GM23338 (cell line): Measurements from ENCODE around the gene MLLT6. TPM values are rescaled to one million over a fixed set of nuclear protein-coding genes. Genes with fewer than 3 reads are reported as not detected.

Source experiments
- ATAC-seq: fragments of 200-7000 bp; cut with Tn5 transposase; 3 replicates; pipeline ENCODE4 v1.9.1; 2020
- DNase-seq: peaks from one replicate; pipeline ENCODE4 v3.0.0-alpha.2; 2015; ENCODE audit warnings: low spot score
- H2AFZ ChIP-seq: fragments of 200-600 bp; sonication (generic); 2 replicates; pipeline ENCODE4 v1.8.0; 2016; ENCODE audit warnings: antibody characterized with exemption, mild to moderate bottlenecking, moderate library complexity
- H3F3A ChIP-seq: fragments of 200-600 bp; sonication (generic); replicated peaks from 2 replicates; pipeline ENCODE4 v1.8.0; 2017; ENCODE audit warnings: antibody characterized with exemption, mixed run types, low read depth
- H3K27ac ChIP-seq: fragments of 200-600 bp; sonication (generic); 2 replicates; pipeline ENCODE4 v1.6.1; 2016; ENCODE audit warnings: low read depth
- H3K27me3 ChIP-seq: fragments of 200-600 bp; sonication (generic); 2 replicates; pipeline ENCODE4 v1.8.0; 2016; ENCODE audit warnings: mild to moderate bottlenecking, mixed run types, moderate library complexity; ENCODE audit not compliant: insufficient read depth
- H3K36me3 ChIP-seq: fragments of 200-600 bp; sonication (generic); 2 replicates; pipeline ENCODE4 v1.8.0; 2016; ENCODE audit warnings: mild to moderate bottlenecking; ENCODE audit not compliant: insufficient read depth
- H3K4me1 ChIP-seq: fragments of 200-600 bp; sonication (generic); 2 replicates; pipeline ENCODE4 v1.8.0; 2016; ENCODE audit warnings: mild to moderate bottlenecking, moderate library complexity; ENCODE audit not compliant: insufficient read depth
- H3K4me2 ChIP-seq: fragments of 200-600 bp; sonication (generic); 2 replicates; pipeline ENCODE4 v1.7.1; 2017; ENCODE audit warnings: mixed run types
- H3K4me3 ChIP-seq: fragments of 200-600 bp; sonication (generic); 2 replicates; pipeline ENCODE4 v1.6.1; 2016; ENCODE audit warnings: mixed run types
- H3K79me2 ChIP-seq: fragments of 200-600 bp; sonication (generic); replicated peaks from 2 replicates; pipeline ENCODE4 v1.8.0; 2017; ENCODE audit warnings: mild to moderate bottlenecking; ENCODE audit not compliant: insufficient read depth
- H3K9me2 ChIP-seq: fragments of 200-600 bp; sonication (generic); 2 replicates; pipeline ENCODE4 v1.8.0; 2017; ENCODE audit not compliant: insufficient read depth
- H4K20me1 ChIP-seq: fragments of 200-600 bp; sonication (generic); replicated peaks from 2 replicates; pipeline ENCODE4 v1.8.0; 2017; ENCODE audit warnings: mild to moderate bottlenecking; ENCODE audit not compliant: insufficient read depth
- H3K27ac Mint-ChIP-seq: 2 replicates; pipeline ENCODE4 v1.8.0; 2020; ENCODE audit warnings: inconsistent platforms, mild to moderate bottlenecking, moderate library complexity, mixed read lengths
- H3K27me3 Mint-ChIP-seq: 3 replicates; pipeline ENCODE4 v1.8.0; 2022; ENCODE audit warnings: low read depth, mild to moderate bottlenecking, moderate library complexity, mixed read lengths, inconsistent platforms; ENCODE audit not compliant: insufficient read depth, poor library complexity
- H3K36me3 Mint-ChIP-seq: 3 replicates; pipeline ENCODE4 v1.8.0; 2021; ENCODE audit warnings: low read depth, mild to moderate bottlenecking, inconsistent platforms, moderate library complexity, mixed read lengths
- H3K4me1 Mint-ChIP-seq: 3 replicates; pipeline ENCODE4 v1.8.0; 2020; ENCODE audit warnings: mild to moderate bottlenecking, inconsistent platforms, mixed read lengths
- H3K4me3 Mint-ChIP-seq: 3 replicates; pipeline ENCODE4 v1.8.0; 2021; ENCODE audit warnings: moderate library complexity, mild to moderate bottlenecking, inconsistent platforms, mixed read lengths
- H3K9me3 Mint-ChIP-seq: 3 replicates; pipeline ENCODE4 v1.8.0; 2020; ENCODE audit warnings: moderate library complexity, mild to moderate bottlenecking, inconsistent platforms, mixed read lengths
- CREB1 ChIP-seq: fragments of 250-450 bp; sonication (Bioruptor Pico); IDR thresholded peaks from 2 replicates; pipeline ENCODE4 v1.5.0; 2020; ENCODE audit warnings: low read depth, mild to moderate bottlenecking, moderate library complexity
- EZH2 ChIP-seq: fragments of 200-600 bp; sonication (generic); IDR thresholded peaks from one replicate; pipeline ENCODE4 v1.8.0; 2017; ENCODE audit warnings: antibody characterized with exemption, mild to moderate bottlenecking, low read depth; ENCODE audit not compliant: unreplicated experiment
- EZH2phosphoT487 ChIP-seq: fragments of 200-600 bp; sonication (generic); IDR thresholded peaks from one replicate; pipeline ENCODE4 v1.8.1; 2018; ENCODE audit warnings: antibody characterized with exemption; ENCODE audit not compliant: unreplicated experiment
- JUNB ChIP-seq: IDR thresholded peaks from one replicate; pipeline ENCODE4 v1.6.1; 2016; ENCODE audit warnings: antibody characterized with exemption; ENCODE audit not compliant: unreplicated experiment
- NANOG ChIP-seq: IDR thresholded peaks from 2 replicates; pipeline ENCODE4 v1.6.1; 2016; ENCODE audit warnings: antibody characterized with exemption, borderline replicate concordance
- POLR2AphosphoS5 ChIP-seq: IDR thresholded peaks from 2 replicates; pipeline ENCODE4 v1.6.1; 2016; ENCODE audit warnings: antibody characterized with exemption, low read depth
- STAT1 ChIP-seq: IDR thresholded peaks from one replicate; pipeline ENCODE4 v1.6.1; 2016; ENCODE audit warnings: antibody characterized with exemption; ENCODE audit not compliant: unreplicated experiment
- ZNF114 ChIP-seq: fragments of 250-450 bp; sonication (Bioruptor Pico); IDR thresholded peaks from 2 replicates; pipeline ENCODE4 v1.5.0; 2020; ENCODE audit warnings: mild to moderate bottlenecking, moderate library complexity
- ZNF331 ChIP-seq: fragments of 250-450 bp; sonication (Bioruptor Pico); IDR thresholded peaks from 2 replicates; pipeline ENCODE4 v1.5.0; 2020; ENCODE audit warnings: low read depth, mild to moderate bottlenecking, moderate library complexity
- polyA plus RNA-seq: library from polyadenylated mRNA; unstranded; fragments of >200 nt; fragmentation: Nextera tagmentation; extraction: Ambion mirVana; gene quantifications from 2 replicates; pipeline ENCODE4 v1.2.1, GENCODE V29; 2016
- total RNA-seq: library from RNA; depleted of rRNA; stranded (reverse); fragments of >200 nt; shearing (Covaris generic); gene quantifications from 2 replicates; pipeline ENCODE4 v1.2.3, GENCODE V29; 2014
- TF ChIP-seq, protein P1 (sequence below): fragments of 250-450 bp; sonication (Bioruptor Pico); IDR thresholded peaks from 2 replicates; pipeline ENCODE4 v1.5.0; 2020; ENCODE audit warnings: mild to moderate bottlenecking, moderate library complexity
- TF ChIP-seq, protein P2 (sequence below): IDR thresholded peaks from 2 replicates; pipeline ENCODE4 v1.6.1; 2016; ENCODE audit warnings: antibody characterized with exemption

Gene MLLT6
- total and polyA plus RNA-seq, 2 experiments from 2014 or later: 2.6 to 2.8 TPM

DNA sequence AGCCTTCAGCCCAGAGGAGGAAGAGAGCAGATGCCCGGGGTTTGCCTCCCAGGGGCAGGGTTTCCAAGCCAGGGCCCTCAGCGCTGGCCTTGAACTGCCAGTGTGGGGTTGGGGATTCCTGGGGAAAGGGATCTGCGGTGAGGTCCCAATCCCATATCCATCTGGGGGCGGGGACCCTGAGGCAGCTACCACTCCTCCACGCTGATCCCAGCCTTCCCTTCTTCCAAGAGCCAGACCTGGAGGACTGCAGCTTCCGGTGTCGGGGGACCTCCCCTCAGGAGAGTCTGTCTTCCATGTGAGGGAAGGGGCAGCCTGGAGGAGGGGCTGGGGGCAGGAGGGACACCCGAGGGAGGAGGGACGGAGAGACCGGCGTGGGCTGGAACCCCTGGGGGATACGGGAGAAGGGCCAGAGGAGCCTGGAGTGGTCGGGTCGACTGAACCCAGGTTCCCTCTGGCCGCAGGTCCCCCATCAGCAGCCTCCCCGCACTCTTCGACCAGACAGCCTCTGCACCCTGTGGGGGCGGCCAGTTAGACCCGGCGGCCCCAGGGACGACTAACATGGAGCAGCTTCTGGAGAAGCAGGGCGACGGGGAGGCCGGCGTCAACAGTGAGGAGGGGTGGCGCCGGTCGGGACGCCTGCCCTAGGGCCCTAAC lies 14.3 kb downstream of the MLLT6 start:
- Mint-ChIP-seq H3K27me3 (peaks cover 30% of the 10 kb centered on the region), H3K4me3 (peak overlapping the region; percentile 52), H3K4me1 (peaks cover 56% of the 10 kb centered on the region), H3K27ac (no peak overlapping the region), H3K9me3 (no peaks in the 10 kb centered on the region; the same call in 1 of the 3 replicates), H3K36me3 (peaks cover 7% of the 10 kb centered on the region)
- DNase-seq (peak; percentile 88), ATAC-seq (peak; percentile 58)
- Histone ChIP-seq H3K4me2 (peak overlapping the region; percentile 71), H3K4me1 (peaks cover 8% of the 10 kb centered on the region; the same call in 1 of the 2 replicates), H3K27me3 (peaks cover 31% of the 10 kb centered on the region), H3F3A (peaks cover 9% of the 10 kb centered on the region), H3K36me3 (no peaks in the 10 kb centered on the region), H3K9me2 (no peaks in the 10 kb centered on the region), H3K27ac (no peak overlapping the region), H3K79me2 (no peaks in the 10 kb centered on the region), H3K4me3 (peak overlapping the region; percentile 43), H4K20me1 (no peaks in the 10 kb centered on the region), H2AFZ (peak overlapping the region; percentile 87)
- TF ChIP-seq JUNB (no peak), NANOG (no peak), EZH2phosphoT487 (no peak), CREB1 (CRISPR knock-in tag) (no peak), ZNF114 (no peak), STAT1 (no peak), ZNF331 (CRISPR knock-in tag) (no peak), POLR2AphosphoS5 (no peak), EZH2 (no peak)
- TF ChIP-seq, protein P1, sequence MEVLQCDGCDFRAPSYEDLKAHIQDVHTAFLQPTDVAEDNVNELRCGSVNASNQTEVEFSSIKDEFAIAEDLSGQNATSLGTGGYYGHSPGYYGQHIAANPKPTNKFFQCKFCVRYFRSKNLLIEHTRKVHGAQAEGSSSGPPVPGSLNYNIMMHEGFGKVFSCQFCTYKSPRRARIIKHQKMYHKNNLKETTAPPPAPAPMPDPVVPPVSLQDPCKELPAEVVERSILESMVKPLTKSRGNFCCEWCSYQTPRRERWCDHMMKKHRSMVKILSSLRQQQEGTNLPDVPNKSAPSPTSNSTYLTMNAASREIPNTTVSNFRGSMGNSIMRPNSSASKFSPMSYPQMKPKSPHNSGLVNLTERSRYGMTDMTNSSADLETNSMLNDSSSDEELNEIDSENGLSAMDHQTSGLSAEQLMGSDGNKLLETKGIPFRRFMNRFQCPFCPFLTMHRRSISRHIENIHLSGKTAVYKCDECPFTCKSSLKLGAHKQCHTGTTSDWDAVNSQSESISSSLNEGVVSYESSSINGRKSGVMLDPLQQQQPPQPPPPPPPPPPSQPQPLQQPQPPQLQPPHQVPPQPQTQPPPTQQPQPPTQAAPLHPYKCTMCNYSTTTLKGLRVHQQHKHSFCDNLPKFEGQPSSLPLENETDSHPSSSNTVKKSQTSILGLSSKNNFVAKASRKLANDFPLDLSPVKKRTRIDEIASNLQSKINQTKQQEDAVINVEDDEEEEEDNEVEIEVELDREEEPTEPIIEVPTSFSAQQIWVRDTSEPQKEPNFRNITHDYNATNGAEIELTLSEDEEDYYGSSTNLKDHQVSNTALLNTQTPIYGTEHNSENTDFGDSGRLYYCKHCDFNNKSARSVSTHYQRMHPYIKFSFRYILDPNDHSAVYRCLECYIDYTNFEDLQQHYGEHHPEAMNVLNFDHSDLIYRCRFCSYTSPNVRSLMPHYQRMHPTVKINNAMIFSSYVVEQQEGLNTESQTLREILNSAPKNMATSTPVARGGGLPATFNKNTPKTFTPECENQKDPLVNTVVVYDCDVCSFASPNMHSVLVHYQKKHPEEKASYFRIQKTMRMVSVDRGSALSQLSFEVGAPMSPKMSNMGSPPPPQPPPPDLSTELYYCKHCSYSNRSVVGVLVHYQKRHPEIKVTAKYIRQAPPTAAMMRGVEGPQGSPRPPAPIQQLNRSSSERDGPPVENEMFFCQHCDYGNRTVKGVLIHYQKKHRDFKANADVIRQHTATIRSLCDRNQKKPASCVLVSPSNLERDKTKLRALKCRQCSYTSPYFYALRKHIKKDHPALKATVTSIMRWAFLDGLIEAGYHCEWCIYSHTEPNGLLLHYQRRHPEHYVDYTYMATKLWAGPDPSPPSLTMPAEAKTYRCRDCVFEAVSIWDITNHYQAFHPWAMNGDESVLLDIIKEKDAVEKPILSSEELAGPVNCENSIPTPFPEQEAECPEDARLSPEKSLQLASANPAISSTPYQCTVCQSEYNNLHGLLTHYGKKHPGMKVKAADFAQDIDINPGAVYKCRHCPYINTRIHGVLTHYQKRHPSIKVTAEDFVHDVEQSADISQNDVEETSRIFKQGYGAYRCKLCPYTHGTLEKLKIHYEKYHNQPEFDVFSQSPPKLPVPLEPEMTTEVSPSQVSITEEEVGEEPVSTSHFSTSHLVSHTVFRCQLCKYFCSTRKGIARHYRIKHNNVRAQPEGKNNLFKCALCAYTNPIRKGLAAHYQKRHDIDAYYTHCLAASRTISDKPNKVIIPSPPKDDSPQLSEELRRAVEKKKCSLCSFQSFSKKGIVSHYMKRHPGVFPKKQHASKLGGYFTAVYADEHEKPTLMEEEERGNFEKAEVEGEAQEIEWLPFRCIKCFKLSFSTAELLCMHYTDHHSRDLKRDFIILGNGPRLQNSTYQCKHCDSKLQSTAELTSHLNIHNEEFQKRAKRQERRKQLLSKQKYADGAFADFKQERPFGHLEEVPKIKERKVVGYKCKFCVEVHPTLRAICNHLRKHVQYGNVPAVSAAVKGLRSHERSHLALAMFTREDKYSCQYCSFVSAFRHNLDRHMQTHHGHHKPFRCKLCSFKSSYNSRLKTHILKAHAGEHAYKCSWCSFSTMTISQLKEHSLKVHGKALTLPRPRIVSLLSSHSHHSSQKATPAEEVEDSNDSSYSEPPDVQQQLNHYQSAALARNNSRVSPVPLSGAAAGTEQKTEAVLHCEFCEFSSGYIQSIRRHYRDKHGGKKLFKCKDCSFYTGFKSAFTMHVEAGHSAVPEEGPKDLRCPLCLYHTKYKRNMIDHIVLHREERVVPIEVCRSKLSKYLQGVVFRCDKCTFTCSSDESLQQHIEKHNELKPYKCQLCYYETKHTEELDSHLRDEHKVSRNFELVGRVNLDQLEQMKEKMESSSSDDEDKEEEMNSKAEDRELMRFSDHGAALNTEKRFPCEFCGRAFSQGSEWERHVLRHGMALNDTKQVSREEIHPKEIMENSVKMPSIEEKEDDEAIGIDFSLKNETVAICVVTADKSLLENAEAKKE: no peak
- TF ChIP-seq, protein P2, sequence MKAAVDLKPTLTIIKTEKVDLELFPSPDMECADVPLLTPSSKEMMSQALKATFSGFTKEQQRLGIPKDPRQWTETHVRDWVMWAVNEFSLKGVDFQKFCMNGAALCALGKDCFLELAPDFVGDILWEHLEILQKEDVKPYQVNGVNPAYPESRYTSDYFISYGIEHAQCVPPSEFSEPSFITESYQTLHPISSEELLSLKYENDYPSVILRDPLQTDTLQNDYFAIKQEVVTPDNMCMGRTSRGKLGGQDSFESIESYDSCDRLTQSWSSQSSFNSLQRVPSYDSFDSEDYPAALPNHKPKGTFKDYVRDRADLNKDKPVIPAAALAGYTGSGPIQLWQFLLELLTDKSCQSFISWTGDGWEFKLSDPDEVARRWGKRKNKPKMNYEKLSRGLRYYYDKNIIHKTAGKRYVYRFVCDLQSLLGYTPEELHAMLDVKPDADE: no peak
